NCI-H1105 (cell line): ENCODE results near the gene FAM83F.

ENCODE experiments used
- DNase-seq: peaks from one replicate; lab custom pipeline; 2025; lab: John Stamatoyannopoulos, UW

Gene FAM83F

DNA sequence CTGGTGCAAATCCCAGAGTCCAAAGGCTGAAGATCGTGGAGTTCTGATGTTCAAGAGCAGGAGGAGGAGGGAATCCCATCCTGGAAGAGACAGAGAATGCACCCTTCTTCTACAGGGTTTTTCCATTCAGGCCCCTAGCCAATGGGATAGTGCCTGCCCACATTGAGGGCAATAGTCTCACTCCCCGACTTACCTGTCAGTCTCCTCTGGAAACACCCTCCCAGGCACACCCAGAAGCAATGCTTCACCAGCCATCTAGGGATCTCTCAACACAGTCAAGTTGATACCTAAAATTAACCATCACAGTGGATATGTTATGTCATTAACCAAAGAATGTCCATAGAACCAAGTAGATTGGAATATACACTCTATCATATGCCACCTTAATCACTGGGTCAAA lies 72.9 kb downstream of the FAM83F start:
- DNase-seq, result no peak

DNA sequence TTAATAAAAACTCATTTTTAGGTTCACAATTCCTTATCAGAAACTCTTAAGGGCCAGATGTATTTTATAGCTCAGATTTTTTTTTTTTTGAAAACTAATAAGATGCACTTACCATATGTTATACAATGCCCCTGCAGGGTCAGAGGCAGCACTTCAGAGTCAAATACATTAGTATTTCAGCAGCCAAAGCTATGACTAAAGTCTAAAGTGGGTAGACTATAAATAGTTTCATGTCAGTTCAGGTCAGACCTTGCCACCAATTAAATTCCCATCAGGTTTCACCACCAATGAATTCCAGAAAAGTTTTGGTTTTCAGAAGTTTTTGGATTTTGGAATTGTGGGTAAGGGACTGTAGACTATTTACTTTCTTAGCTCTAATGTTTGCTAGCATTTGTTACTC lies 75.9 kb downstream of the FAM83F start:
- no peak for DNase-seq

DNA sequence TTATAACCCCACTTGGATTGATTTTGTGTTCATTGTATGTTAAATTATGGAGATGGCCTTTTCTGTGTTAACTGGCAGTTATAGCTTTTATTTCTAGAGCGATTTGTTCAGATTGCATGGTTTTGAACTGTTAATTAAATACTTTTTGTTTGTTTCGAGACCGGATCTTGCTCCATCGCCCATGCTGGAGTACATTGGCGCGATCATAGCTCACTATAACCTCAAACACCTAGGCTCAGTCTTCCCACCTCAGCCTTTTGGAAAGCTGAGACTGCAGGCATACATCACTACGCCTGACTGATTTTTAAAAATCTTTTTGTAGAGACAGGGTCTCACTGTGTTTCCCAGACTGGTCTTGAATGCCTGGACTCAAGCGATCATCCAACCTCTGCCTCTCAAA lies 77.0 kb downstream of the FAM83F start:
- DNase-seq, result no peak

DNA sequence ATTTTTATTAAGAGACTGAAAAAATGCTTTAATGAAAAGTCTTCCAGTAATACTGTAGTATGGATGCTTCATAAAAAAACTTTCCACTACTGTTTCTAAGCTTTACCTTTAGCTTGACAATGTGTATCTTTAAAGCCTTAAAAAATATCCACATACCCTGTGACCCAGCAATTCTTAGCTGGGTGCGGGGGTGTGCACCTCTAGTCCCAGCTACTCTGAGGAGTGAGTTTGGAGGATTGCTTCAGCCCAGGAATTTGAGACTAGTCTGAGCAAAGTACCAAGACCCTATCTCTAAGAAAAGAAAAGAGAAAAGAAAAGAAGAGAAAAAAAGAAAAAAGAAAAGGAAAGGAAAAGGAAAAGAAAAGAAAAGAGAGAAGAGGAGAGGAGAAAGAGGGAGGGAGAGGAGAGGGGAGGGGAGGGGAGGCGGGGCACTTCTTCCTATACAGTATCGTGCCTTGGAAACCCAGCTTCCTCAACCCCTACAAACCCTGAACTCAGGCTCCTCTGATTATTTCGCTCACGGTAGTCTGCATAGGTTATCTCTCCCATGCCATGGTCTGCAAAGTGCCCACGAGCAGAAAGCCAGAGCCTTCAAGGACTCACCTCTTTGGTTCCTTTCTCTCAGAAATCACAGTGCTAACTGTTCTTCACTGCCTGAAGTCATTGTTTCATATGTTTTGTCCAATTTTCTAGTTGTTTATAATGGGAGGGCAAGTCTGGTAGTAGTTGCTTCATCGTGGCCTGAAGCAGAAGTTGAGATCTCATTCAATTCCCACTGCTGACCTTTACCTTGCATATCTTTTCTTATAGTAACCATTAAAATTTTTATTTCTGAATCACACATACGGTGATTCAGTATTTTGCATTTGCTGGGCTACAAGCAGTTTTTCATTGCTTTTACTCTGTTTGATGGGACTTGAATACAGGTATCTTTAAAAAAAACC lies 82.2 kb downstream of the FAM83F start:
- DNase-seq, result no peak

DNA sequence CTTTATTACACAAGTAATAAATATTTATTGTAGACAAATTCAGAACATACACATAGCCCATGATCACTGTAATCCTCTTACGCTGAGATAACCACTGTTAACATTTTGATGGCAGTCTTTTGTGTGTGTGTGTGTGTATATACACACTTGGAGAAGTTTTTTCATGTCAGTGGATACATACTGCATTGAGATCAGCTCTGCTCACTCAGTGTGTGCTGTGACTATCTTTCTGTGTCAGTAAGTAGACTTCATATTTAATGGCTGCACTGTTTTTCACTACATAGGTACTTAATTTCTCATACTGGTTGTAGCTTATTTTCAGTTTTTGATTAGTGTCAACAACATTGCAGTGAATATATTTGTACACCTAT lies 82.9 kb downstream of the FAM83F start:
- DNase-seq, result no peak

DNA sequence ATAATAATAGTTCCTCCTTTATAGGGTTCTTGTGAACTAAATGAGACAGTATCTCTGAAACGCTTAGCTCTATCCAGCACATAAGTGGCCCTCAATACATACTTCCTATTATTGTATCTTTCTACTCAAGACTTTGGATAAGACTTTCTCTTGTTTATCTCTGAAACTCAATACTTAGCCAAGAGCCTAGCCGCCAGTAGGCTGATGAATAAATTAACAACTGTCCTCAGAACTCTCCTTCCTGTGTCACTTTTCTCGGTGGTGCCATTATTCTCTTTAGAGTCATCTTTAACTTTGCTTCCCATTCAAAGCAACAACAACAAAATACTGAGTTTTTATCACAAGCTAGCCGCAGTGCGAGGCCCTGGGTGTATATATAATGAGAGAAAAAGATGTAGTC lies 86.9 kb downstream of the FAM83F start:
- DNase-seq, result no peak

DNA sequence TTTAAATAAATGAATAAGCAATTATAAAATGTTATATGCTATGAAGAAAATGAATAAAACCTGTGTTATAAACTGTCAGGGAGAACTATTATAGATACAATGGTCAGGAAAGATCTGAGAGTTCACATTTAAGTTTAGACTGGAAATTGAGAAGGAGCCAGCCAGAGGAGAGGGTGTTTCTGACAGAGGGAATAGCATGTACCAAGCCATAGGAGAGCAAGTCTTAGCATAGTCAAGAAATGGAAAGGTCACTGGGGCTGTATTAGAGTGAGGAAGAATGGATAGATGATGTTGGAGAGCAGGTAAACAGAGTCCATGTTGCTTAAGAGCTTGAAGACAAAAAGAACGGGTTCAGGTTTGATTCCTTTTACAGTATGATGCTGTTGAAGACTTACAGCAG lies 87.4 kb downstream of the FAM83F start:
- no peak for DNase-seq

DNA sequence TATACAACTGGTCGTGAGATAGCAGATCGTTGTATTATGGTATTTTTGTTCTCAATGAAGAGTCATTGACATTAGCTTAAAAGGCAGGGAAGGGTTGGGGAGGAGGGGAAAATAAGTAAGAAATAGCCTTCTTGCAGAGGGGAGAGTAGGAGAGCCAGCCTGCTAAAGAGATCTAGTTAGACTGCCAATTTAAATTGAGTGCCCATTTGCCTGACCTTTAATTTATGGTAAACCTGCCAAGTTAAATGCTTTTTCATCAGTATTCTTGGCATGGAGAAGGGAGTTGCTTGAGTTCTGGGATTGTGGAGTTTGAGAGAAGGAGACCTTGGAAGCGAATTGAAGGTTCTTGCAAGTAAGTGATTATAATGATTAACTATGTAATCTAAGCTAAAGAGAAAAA lies 89.0 kb downstream of the FAM83F start:
- DNase-seq, result no peak

DNA sequence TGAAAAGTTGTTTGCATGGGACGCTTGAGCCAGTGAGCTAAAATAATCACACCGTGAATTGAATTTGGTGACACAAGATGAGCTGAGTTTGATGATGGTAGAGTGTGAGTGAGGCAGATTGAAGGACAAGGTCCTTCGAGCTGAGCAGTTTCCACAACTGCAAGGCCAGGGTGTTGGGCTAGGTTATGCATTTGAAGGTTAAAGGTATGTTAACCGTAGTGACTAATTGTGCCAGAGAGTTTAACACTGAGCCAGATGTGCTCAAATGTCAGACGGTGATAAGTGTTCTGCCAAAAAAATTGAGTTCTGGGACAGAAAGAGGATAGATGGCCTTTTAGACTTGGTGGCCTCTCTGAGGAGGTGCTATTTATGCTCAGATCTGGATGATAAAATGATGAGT lies 89.5 kb downstream of the FAM83F start:
- no peak for DNase-seq

DNA sequence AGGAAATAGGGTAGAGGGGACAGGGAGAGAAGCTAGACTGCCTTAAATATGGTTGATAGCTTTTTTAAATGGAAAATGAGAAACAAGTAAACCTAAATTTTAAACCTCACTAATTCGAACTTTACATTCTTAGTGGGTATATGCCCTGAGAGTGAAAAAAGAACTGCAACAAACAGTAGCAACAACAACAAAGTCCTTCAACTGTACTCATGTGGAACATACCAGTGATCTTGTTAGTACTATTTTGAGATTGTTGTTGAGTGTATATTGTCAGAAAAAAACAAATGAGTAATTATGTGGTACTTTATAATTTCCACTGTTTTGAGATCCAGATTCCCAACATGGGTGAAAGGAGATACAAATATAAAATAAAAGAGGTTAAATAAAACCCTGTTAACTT lies 94.1 kb downstream of the FAM83F start:
- DNase-seq, result no peak
